Kidney epithelial cell (primary cell): ENCODE results near the gene RET. TPM values are rescaled to one million over a fixed set of nuclear protein-coding genes. Genes with fewer than 3 reads are reported as not detected.

ENCODE experiments used
- DNase-seq: peaks from one replicate; pipeline ENCODE4 v3.0.0-alpha.2; 2010; ENCODE audit warnings: low read depth
- H3K27me3 ChIP-seq: 2 replicates; pipeline ENCODE4 v1.6.0; 2011; ENCODE audit warnings: low read length; ENCODE audit not compliant: control insufficient read depth, insufficient read depth
- H3K36me3 ChIP-seq: 2 replicates; pipeline ENCODE4 v1.5.1; 2011; ENCODE audit warnings: low read length; ENCODE audit not compliant: control insufficient read depth, insufficient read depth
- H3K4me3 ChIP-seq: 2 replicates; pipeline ENCODE4 v1.5.1; 2011; ENCODE audit warnings: low read depth, mild to moderate bottlenecking, control low read depth, low read length
- CTCF ChIP-seq: IDR thresholded peaks from 2 replicates; pipeline ENCODE4 v1.5.1; 2011; ENCODE audit warnings: mild to moderate bottlenecking, moderate library complexity, low read length, control low read depth, inconsistent platforms; ENCODE audit not compliant: insufficient read depth, poor library complexity, severe bottlenecking
- total RNA-seq: library from RNA; depleted of rRNA; stranded (reverse); fragments of >200 nt; gene quantifications from 2 replicates; pipeline ENCODE4 v1.2.3, GENCODE V29; 2015

Gene RET
- total RNA-seq, 1 donor from 2014 or later = 3.7 TPM

GRCh38 chr10:43062402-43063160, 14.3 kb upstream of the RET start:
- TF ChIP-seq CTCF = no peak
- Histone ChIP-seq H3K36me3 (no peaks in the 10 kb centered on the region), H3K27me3 (no peaks in the 10 kb centered on the region), H3K4me3 (no peak overlapping the region)
- no peak for DNase-seq

GRCh38 chr10:43064331-43065075, 12.4 kb upstream of the RET start:
- DNase-seq = no peak
- Histone ChIP-seq H3K4me3 (no peak overlapping the region), H3K36me3 (no peaks in the 10 kb centered on the region), H3K27me3 (no peaks in the 10 kb centered on the region)
- TF ChIP-seq CTCF = no peak

GRCh38 chr10:43065234-43065633, 11.6 kb upstream of the RET start:
- no peak for DNase-seq
- no peaks in the 10 kb centered on the region for H3K27me3 ChIP-seq
- no peaks in the 10 kb centered on the region for H3K36me3 ChIP-seq
- H3K4me3 ChIP-seq = no peak overlapping the region
- TF ChIP-seq CTCF = no peak

- no peak overlapping the region for H3K4me3 ChIP-seq
- H3K27me3 ChIP-seq = peaks cover 2% of the 10 kb centered on the region
- no peak for TF ChIP-seq CTCF
- DNase-seq = no peak
- no peaks in the 10 kb centered on the region for H3K36me3 ChIP-seq
Observed at GRCh38 chr10:43065761-43066160, 11.1 kb upstream of the RET start.

GRCh38 chr10:43066481-43066880, 10.4 kb upstream of the RET start:
- H3K4me3 ChIP-seq = no peak overlapping the region
- H3K36me3 ChIP-seq = no peaks in the 10 kb centered on the region
- TF ChIP-seq CTCF = no peak
- peaks cover 2% of the 10 kb centered on the region for H3K27me3 ChIP-seq
- DNase-seq = no peak
